ENCODE data around the gene DDX5. TPM values are rescaled to one million over a fixed set of nuclear protein-coding genes. Genes with fewer than 3 reads are reported as not detected.
"Not testable (repeated sequence)": the region's sequence is repeated elsewhere in the genome, so short reads cannot be mapped to it uniquely, and the experiment has no call there.

The DDX5 gene
- total and polyA plus RNA-seq, 2 donors (not counting 1 experiment from before 2014, with no cell fraction given) = 439 to 598 TPM

DNA sequence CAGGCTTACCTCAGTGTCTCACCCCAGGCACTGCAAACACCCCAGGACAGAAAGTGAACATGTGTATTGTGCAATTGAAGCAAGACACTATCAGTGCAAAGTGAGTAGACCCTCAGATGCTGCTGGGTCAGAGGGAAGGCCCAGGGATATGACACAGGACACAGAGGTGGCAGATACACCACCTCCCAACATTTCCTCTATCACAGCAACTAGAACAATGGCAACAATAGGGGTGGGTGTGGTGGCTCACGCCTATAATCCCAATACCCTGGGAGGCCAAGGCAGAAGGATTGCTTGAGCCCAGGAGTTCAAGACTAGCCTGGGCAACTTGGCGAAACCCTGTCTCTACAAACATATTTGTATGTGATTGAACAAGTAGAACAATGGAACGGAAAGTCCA lies 34.6 kb downstream of the DDX5 start:
- H3K4me2 ChIP-seq (ENCODE audit: extremely low read depth, insufficient read depth, low read length) = no peak overlapping the region
- TF ChIP-seq EZH2 (IDR thresholded peaks at IDR 0.05; ENCODE audit: low read length, missing control alignments) (no peak), CTCF (conservative IDR thresholded peaks at IDR 0.05 in 1 of 2, IDR thresholded peaks at IDR 0.05 in 1 of 2; ENCODE audit: low read depth in 1 of 2, low read length in 2 of 2) (no peak)
- no peaks in the 10 kb centered on the region for H3K36me3 ChIP-seq (ENCODE audit: control insufficient read depth, insufficient read depth, low read length)
- H3K27ac ChIP-seq (ENCODE audit: insufficient read depth, low read length) = no peak overlapping the region
- H2AFZ ChIP-seq (ENCODE audit: low read length) = no peak overlapping the region
- no peaks in the 10 kb centered on the region for H4K20me1 ChIP-seq (ENCODE audit: control insufficient read depth, extremely low read depth, insufficient read depth, low read length)
- no peaks in the 10 kb centered on the region for H3K27me3 ChIP-seq (ENCODE audit: control insufficient read depth, insufficient read depth, low read length)
- no peaks in the 10 kb centered on the region for H3K79me2 ChIP-seq (ENCODE audit: control insufficient read depth, insufficient read depth, low read length)
- H3K4me1 ChIP-seq (ENCODE audit: control insufficient read depth, extremely low read depth, insufficient read depth, low read length) = no peaks in the 10 kb centered on the region
- no peak overlapping the region for H3K9ac ChIP-seq (ENCODE audit: insufficient read depth, low read length)
- H3K4me3 ChIP-seq (replicated peaks in 1 of 4; ENCODE audit: control extremely low read depth in 1 of 4, insufficient read depth in 1 of 4, low read depth in 3 of 4, low read length in 4 of 4) = no peak overlapping the region
- no peak for DNase-seq (ENCODE audit: low read depth in 2 of 2)
- no peaks in the 10 kb centered on the region for H3K9me3 ChIP-seq (ENCODE audit: control insufficient read depth, insufficient read depth, low read depth, low read length)

DNA sequence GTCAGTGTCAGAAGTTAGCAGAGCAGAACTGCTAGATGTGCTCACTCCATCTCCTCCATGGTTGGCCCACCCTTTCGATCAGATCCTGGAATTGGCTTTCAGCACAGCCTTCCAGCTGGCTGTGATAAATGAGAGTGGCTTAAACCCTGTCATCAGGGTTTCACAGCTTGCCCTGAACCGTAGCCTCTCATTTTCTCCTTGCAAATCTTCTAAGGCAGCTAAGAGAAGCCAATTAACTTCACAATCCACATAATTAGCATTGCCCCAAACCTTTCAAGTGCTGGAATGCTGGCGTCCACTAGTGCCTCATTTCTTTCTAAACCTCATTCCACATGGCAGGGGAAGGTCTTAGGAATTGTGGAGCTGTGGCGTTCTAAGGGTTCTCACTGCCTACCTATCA lies 35.5 kb downstream of the DDX5 start:
- H3K36me3 ChIP-seq (ENCODE audit: control insufficient read depth, insufficient read depth, low read length) = no peaks in the 10 kb centered on the region
- no peak overlapping the region for H3K4me2 ChIP-seq (ENCODE audit: extremely low read depth, insufficient read depth, low read length)
- H2AFZ ChIP-seq (ENCODE audit: low read length) = no peak overlapping the region
- H3K4me1 ChIP-seq (ENCODE audit: control insufficient read depth, extremely low read depth, insufficient read depth, low read length) = no peaks in the 10 kb centered on the region
- H3K9ac ChIP-seq (ENCODE audit: insufficient read depth, low read length) = no peak overlapping the region
- TF ChIP-seq EZH2 (IDR thresholded peaks at IDR 0.05; ENCODE audit: low read length, missing control alignments) (no peak), CTCF (conservative IDR thresholded peaks at IDR 0.05 in 1 of 2, IDR thresholded peaks at IDR 0.05 in 1 of 2; ENCODE audit: low read depth in 1 of 2, low read length in 2 of 2) (no peak)
- H4K20me1 ChIP-seq (ENCODE audit: control insufficient read depth, extremely low read depth, insufficient read depth, low read length) = no peaks in the 10 kb centered on the region
- no peaks in the 10 kb centered on the region for H3K79me2 ChIP-seq (ENCODE audit: control insufficient read depth, insufficient read depth, low read length)
- no peak overlapping the region for H3K27ac ChIP-seq (ENCODE audit: insufficient read depth, low read length)
- no peak for DNase-seq (ENCODE audit: low read depth in 2 of 2)
- H3K4me3 ChIP-seq (replicated peaks in 1 of 4; ENCODE audit: control extremely low read depth in 1 of 4, insufficient read depth in 1 of 4, low read depth in 3 of 4, low read length in 4 of 4) = no peak overlapping the region
- H3K27me3 ChIP-seq (ENCODE audit: control insufficient read depth, insufficient read depth, low read length) = no peaks in the 10 kb centered on the region
- H3K9me3 ChIP-seq (ENCODE audit: control insufficient read depth, insufficient read depth, low read depth, low read length) = no peaks in the 10 kb centered on the region

DNA sequence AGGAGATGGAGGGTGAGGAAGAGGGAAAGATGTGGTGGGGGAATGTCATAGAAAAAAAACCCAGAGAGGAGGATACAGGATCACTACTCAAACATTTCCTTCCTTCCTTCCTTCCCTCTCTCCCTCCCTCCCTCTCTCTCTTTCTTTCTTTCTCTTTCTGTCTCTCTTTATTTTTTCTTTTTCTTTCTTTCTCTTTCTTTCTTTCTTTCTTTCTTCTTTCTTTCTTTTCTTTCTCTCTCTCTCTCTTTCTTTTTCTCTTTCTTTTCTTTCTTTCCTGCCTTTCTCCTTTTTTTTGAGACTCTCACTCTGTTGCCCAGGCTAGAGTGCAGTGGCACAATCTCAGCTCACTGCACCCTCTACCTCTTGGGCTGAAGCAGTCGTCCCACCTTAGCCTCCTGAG lies 39.3 kb downstream of the DDX5 start:
- not testable (repeated sequence) for H3K79me2 ChIP-seq (ENCODE audit: control insufficient read depth, insufficient read depth, low read length); H3K9me3 ChIP-seq (ENCODE audit: control insufficient read depth, insufficient read depth, low read depth, low read length); DNase-seq (ENCODE audit: low read depth in 2 of 2); H4K20me1 ChIP-seq (ENCODE audit: control insufficient read depth, extremely low read depth, insufficient read depth, low read length); H2AFZ ChIP-seq (ENCODE audit: low read length); H3K27ac ChIP-seq (ENCODE audit: insufficient read depth, low read length); H3K27me3 ChIP-seq (ENCODE audit: control insufficient read depth, insufficient read depth, low read length); H3K4me1 ChIP-seq (ENCODE audit: control insufficient read depth, extremely low read depth, insufficient read depth, low read length); H3K36me3 ChIP-seq (ENCODE audit: control insufficient read depth, insufficient read depth, low read length); H3K4me2 ChIP-seq (ENCODE audit: extremely low read depth, insufficient read depth, low read length); H3K9ac ChIP-seq (ENCODE audit: insufficient read depth, low read length); H3K4me3 ChIP-seq (replicated peaks in 1 of 4; ENCODE audit: control extremely low read depth in 1 of 4, insufficient read depth in 1 of 4, low read depth in 3 of 4, low read length in 4 of 4)
